Fibroblast of pulmonary artery (primary cell): ENCODE measurements around the gene HBG1.
"Not testable (repeated sequence)": the region's sequence is repeated elsewhere in the genome, so short reads cannot be mapped to it uniquely, and the experiment has no call there.

Source experiments
- DNase-seq: peaks from one replicate; pipeline ENCODE4 v3.0.0-alpha.2; 2010; ENCODE audit warnings: low read depth
- H3K4me3 ChIP-seq: replicated peaks from 2 replicates; pipeline ENCODE4 v1.5.1; 2011; ENCODE audit warnings: low read depth, mild to moderate bottlenecking, control low read depth, low read length, moderate library complexity
- TF ChIP-seq, protein P1 (sequence below): IDR thresholded peaks from 2 replicates; pipeline ENCODE4 v1.5.1; 2011; ENCODE audit warnings: mild to moderate bottlenecking, control low read depth, low read length, inconsistent platforms; ENCODE audit errors: missing control alignments

HBG1 gene

DNA sequence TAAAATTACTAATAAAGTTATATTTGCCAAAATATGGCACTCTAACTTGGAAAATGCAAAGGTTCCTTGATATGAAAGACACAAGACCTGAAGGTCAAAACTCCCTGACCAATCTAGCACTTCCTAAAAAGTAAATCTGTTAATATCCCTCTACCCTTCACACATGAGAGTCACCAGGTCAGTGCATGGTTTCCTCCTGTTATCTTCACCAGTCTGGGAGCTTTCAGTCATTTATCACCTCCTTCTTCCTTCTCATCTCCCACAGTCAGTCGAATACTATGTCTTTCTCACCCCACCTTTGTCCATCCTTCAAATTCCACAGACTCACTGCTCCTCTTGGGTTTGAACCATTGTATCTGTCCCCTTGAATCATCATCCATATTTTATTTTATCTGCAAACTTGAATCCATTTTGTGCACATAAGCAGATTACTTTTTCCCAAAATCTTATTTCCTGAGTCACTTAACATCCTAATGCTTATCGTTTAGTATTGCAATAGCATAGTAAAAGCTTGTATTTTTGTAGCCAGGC lies 17.4 kb upstream of the HBG1 start:
- no peak for DNase-seq
- TF ChIP-seq, protein P1, sequence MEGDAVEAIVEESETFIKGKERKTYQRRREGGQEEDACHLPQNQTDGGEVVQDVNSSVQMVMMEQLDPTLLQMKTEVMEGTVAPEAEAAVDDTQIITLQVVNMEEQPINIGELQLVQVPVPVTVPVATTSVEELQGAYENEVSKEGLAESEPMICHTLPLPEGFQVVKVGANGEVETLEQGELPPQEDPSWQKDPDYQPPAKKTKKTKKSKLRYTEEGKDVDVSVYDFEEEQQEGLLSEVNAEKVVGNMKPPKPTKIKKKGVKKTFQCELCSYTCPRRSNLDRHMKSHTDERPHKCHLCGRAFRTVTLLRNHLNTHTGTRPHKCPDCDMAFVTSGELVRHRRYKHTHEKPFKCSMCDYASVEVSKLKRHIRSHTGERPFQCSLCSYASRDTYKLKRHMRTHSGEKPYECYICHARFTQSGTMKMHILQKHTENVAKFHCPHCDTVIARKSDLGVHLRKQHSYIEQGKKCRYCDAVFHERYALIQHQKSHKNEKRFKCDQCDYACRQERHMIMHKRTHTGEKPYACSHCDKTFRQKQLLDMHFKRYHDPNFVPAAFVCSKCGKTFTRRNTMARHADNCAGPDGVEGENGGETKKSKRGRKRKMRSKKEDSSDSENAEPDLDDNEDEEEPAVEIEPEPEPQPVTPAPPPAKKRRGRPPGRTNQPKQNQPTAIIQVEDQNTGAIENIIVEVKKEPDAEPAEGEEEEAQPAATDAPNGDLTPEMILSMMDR = no peak
- H3K4me3 ChIP-seq = no peak overlapping the region

- no peak for DNase-seq
- TF ChIP-seq, protein P1 = no peak
- H3K4me3 ChIP-seq = no peak overlapping the region
These were observed 17.0 kb upstream of the HBG1 start for GRCh38 chr11:5266609-5267008.

GRCh38 chr11:5265832-5266231 lies 16.2 kb upstream of the HBG1 start:
- H3K4me3 ChIP-seq = no peak overlapping the region
- TF ChIP-seq, protein P1 = no peak
- no peak for DNase-seq

DNA sequence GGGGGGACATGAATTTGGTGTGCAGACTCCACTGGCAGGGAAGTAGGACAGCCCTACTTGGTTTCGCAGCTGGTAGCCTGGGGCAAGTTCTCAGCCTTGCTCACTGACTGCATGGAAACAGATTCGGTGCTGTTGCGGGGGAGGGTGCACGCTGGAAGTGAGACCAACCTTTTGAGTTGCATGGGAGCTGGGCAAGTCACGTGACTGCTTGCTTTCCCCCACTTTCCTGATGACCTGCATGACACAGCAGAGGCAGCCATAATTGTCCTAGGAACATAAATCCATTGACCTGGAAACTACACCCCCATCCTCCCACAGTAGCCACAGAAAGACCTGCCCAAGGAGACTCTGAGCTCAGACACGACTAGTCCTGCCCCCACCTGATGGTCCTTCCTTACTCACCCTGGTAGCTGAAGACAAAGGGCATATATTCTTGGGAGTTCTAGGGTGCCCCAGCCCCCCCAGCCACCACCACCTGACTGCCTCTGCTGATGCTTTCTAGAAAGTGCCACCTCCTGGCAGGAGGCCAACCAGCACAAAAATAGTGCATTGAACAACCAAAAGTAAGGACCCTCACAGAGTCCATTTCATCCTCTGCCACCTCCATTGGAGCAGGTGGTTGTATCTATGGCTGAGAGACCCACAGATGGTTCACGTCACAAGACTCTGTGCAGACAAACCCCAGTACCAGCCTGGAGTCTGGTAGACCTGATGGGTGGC lies 9.0 kb upstream of the HBG1 start:
- no peak for DNase-seq
- TF ChIP-seq, protein P1 = no peak
- H3K4me3 ChIP-seq = no peak overlapping the region

DNA sequence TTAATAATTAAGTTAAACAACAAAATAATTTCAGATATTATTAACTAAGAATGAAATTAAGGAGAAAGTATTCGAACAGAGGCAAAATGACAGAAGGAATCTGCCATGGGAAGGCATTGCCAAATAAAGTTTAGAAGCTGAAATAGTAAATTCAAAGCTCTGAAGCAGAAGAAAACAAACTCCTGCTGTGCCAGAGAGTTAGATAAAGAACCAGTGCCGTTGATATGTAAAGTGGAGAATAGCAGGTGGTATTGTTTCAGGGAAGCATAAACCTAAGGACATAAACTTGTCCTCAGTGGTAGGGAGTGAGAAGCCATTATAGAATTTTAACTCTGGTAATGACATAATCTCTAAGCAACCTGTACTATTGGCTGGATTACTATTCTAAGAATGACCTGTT lies 7.6 kb upstream of the HBG1 start:
- no peak overlapping the region for H3K4me3 ChIP-seq
- no peak for DNase-seq
- TF ChIP-seq, protein P1 = no peak

DNA sequence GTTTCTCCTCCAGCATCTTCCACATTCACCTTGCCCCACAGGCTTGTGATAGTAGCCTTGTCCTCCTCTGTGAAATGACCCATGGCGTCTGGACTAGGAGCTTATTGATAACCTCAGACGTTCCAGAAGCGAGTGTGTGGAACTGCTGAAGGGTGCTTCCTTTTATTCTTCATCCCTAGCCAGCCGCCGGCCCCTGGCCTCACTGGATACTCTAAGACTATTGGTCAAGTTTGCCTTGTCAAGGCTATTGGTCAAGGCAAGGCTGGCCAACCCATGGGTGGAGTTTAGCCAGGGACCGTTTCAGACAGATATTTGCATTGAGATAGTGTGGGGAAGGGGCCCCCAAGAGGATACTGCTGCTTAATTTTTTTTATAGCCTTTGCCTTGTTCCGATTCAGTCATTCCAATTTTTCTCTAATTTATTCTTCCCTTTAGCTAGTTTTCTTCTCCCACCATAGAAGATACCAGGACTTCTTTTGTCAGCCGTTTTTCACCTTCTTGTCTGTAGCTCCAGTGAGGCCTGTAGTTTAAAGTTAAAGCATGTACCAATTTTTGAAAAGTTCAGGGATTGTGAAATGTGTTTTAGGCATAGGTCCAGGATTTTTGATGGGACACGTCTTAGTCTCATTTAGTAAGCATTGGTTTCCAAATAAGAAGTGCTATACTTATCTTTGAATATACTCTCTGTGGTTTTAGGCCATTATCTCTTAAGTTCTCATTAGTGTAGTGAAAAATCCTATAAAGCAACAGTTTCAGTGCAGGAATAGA lies 5.2 kb upstream of the HBG1 start, which contains the start of gene HBG2:
HBG2 (minus strand) TSS at position 136 of the 768 bp plus-strand sequence; CDS start at position 83, 53 bp downstream.
- H3K4me3 ChIP-seq = not testable (repeated sequence)
- peak; percentile 39 for DNase-seq

DNA sequence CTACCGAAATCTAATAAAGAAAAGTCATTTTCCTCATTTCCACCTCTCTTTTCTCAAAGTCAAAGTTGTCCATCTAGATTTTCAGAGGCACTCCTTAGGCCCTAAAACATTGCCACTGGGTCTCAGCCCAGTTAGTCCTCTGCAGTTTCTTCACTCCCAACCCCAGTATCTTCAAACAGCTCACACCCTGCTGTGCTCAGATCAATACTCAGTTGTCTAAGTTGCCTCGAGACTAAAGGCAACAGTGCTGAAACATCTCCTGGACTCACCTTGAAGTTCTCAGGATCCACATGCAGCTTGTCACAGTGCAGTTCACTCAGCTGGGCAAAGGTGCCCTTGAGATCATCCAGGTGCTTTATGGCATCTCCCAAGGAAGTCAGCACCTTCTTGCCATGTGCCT lies 4.4 kb upstream of the HBG1 start:
- not testable (repeated sequence) for DNase-seq, H3K4me3 ChIP-seq

- not testable (repeated sequence) for DNase-seq, H3K4me3 ChIP-seq
These were observed 3.8 kb upstream of the HBG1 start for GRCh38 chr11:5253440-5253839.
